ENCODE results near the gene ACVR1C. TPM values are rescaled to one million over a fixed set of nuclear protein-coding genes. Genes with fewer than 3 reads are reported as not detected.
A peak's percentile ranks its signal among the peaks of the same experiment; 100 is the strongest.

Gene ACVR1C
- total RNA-seq, 2 donors from 2014 or later, result 0.67 to 1.1 TPM

DNA sequence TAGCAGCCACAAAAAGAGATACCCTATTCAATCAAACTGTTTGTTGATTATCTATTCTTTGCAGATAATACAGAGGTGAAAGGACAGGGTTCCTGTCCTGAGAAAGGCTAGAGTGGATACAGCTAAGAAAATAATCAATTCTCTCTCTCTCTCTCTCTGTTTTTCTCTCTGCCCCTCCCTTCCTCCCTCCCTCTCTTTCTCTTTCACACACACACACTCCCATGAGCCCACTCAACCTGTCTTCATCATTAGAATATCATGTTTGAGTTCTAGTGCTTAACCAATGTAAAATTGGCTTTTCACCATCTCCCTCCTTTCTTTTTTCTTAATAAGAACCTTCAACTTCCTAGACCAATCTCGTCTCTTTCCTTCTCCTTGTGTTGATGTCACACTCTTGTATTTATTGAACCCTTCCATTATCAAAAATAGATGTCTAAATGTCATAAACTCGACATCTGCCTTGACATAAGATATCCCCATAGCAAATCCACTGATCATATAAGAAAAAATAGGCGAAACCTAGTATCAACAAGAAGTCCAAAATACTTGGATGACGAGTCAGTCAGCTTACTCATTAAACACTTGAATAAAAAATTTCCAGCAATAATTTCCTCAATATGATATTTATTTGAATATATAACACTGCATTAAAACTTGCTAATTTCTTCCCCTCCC lies 141.9 kb downstream of the ACVR1C start:
- no peak overlapping the region for H3K27ac ChIP-seq
- H3K36me3 ChIP-seq, result no peaks in the 10 kb centered on the region
- no peak overlapping the region for H3K4me3 ChIP-seq
- H3K4me1 ChIP-seq, result peaks cover 0 to 6% of the 10 kb centered on the region in 2 donors
- no peaks in the 10 kb centered on the region for H3K27me3 ChIP-seq
- H3K9me3 ChIP-seq, result no peaks in the 10 kb centered on the region
- DNase-seq (ENCODE audit: low spot score), result no peak
- no peak for TF ChIP-seq CTCF (IDR thresholded peaks at IDR 0.05)

GRCh38 chr2:157480182-157480961 lies 148.3 kb downstream of the ACVR1C start:
- TF ChIP-seq CTCF (IDR thresholded peaks at IDR 0.05), result no peak
- H3K27ac ChIP-seq, result peak overlapping the region; percentile 65 to 67
- DNase-seq (ENCODE audit: low spot score), result peak; percentile 92

GRCh38 chr2:157479081-157480027 lies 149.3 kb downstream of the ACVR1C start:
- peaks cover 0 to 8% of the 10 kb centered on the region in 2 donors for H3K4me1 ChIP-seq
- no peak for DNase-seq (ENCODE audit: low spot score)
- H3K27ac ChIP-seq, result peak overlapping the region; percentile 65 to 67
- no peak for TF ChIP-seq CTCF (IDR thresholded peaks at IDR 0.05)
- H3K4me3 ChIP-seq, result no peak overlapping the region
- H3K36me3 ChIP-seq, result no peaks in the 10 kb centered on the region
- no peaks in the 10 kb centered on the region for H3K27me3 ChIP-seq
- no peaks in the 10 kb centered on the region for H3K9me3 ChIP-seq

More at GRCh38 chr2:157480182-157480961, 148.3 kb downstream of the ACVR1C start:
- H3K27me3 ChIP-seq, result no peaks in the 10 kb centered on the region
- H3K4me3 ChIP-seq, result no peak overlapping the region
- H3K9me3 ChIP-seq, result no peaks in the 10 kb centered on the region
- no peaks in the 10 kb centered on the region for H3K36me3 ChIP-seq
- peaks cover 0 to 8% of the 10 kb centered on the region in 2 donors for H3K4me1 ChIP-seq

GRCh38 chr2:157477919-157478318 lies 150.7 kb downstream of the ACVR1C start:
- no peak for DNase-seq (ENCODE audit: low spot score)
- Histone ChIP-seq H3K4me3 (no peak overlapping the region), H3K9me3 (no peaks in the 10 kb centered on the region), H3K27me3 (no peaks in the 10 kb centered on the region), H3K36me3 (no peaks in the 10 kb centered on the region), H3K4me1 (peaks cover 0 to 8% of the 10 kb centered on the region in 2 donors), H3K27ac (no peak overlapping the region)
- TF ChIP-seq CTCF (IDR thresholded peaks at IDR 0.05), result no peak

DNA sequence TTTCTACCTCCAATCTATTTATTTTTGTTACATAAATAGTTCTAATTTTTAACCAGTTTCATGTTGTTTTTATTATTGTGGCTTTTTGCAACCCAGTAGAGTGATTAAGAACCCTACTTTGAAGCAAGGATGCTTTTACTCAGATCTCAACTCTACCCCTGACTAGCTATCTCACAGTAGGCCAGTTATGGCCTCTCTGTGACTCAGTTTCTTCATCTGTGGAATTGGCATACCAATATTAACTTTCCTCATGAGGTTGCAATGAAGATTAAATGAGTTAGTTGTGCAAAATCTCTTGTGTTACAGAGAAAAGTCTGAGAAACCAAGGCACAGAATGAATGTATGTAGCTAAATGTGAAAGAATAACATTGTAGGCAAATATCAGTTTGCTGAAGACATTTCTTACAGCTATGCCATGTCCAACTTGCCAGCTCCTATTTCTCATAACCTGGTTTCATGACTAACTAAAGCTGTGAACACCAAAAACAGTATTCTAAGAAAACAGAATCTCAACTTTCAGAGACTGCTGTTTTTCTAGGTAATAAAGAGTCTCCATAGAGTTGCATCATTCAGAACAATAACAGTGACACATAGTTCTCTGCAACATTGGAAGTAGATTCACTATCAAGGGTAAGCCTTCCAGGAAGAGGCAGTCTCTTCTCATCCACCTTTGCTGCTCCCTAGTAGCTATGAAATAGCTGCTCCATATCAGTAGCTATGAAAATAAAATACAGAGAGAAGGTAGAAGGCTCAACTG lies 151.5 kb downstream of the ACVR1C start:
- H3K4me1 ChIP-seq, result peaks cover 0 to 8% of the 10 kb centered on the region in 2 donors
- no peak for TF ChIP-seq CTCF (IDR thresholded peaks at IDR 0.05)
- H3K4me3 ChIP-seq, result no peak overlapping the region
- H3K27me3 ChIP-seq, result no peaks in the 10 kb centered on the region
- H3K27ac ChIP-seq, result no peak overlapping the region
- H3K9me3 ChIP-seq, result no peaks in the 10 kb centered on the region
- no peaks in the 10 kb centered on the region for H3K36me3 ChIP-seq
- no peak for DNase-seq (ENCODE audit: low spot score)
